Muscle layer of colon (tissue), 2 donors: ENCODE measurements around the gene KCNK1.
"Not testable (repeated sequence)": the region's sequence is repeated elsewhere in the genome, so short reads cannot be mapped to it uniquely, and the experiment has no call there.

Experiments used
- H3K27ac ChIP-seq: one replicate; pipeline ENCODE4 v1.7.0; 2013; ENCODE audit warnings: low read depth, mild to moderate bottlenecking, low read length, moderate library complexity
- H3K27me3 ChIP-seq, 2 donors: one replicate each; pipeline ENCODE4 v1.7.0; 2013; ENCODE audit warnings: low read length in 2 of 2, mild to moderate bottlenecking in 2 of 2; ENCODE audit not compliant: insufficient read depth in 2 of 2, control insufficient read depth in 1 of 2
- H3K36me3 ChIP-seq: one replicate; pipeline ENCODE4 v1.7.0; 2013; ENCODE audit warnings: mild to moderate bottlenecking, low read length; ENCODE audit not compliant: insufficient read depth
- H3K4me1 ChIP-seq: one replicate; pipeline ENCODE4 v1.7.0; 2013; ENCODE audit warnings: mild to moderate bottlenecking, low read length; ENCODE audit not compliant: insufficient read depth
- H3K4me3 ChIP-seq, 2 donors: one replicate each; pipeline ENCODE4 v1.7.0; 2013; ENCODE audit warnings: low read length in 2 of 2, low read depth in 1 of 2, mild to moderate bottlenecking in 1 of 2, moderate library complexity in 1 of 2
- H3K9ac ChIP-seq: one replicate; pipeline ENCODE4 v1.7.0; 2013; ENCODE audit warnings: low read length
- H3K9me3 ChIP-seq: one replicate; pipeline ENCODE4 v1.7.0; 2013; ENCODE audit warnings: mild to moderate bottlenecking, low read length
- donor health status: abdominal sarcoma.
- donor health status: Adenocarcinoma of cecum.

The KCNK1 gene

DNA sequence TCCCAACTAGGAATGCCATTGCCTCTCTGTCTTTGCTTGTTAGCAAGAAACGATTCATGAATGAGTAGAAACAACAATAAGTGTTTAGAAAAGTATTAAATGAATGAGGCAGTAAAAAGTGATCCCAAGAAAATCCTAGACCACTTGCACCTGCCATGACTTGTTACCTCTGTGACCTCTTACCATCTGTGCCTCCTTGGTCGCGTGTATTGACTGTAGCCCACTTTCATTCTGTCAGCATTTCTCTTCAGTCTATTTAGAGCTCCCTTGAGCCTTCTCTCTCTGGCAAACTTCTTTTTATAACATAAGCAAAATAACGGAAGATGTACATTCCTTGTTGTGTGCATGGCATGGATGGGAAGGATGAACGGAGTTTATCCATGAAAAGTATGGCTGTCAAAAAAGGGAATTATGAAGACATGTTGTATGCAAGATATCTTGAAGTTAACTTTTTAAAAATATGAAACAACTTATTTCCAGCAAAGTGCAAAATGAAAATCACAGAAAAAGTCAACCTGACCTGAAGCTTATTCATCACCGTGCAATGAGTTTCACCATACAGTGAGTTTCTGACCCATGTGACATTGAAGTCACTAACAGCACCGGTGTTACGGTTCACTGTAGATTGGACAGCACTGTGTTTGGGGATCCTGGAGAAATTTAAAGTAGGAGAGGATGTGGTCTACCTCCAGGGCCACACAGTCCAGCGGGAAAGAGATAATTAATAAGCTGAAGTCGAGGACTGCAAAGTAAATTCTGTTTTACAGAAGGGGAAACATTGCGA, 47.7 kb downstream of the KCNK1 start:
- Histone ChIP-seq H3K4me3 (no peak overlapping the region), H3K36me3 (no peaks in the 10 kb centered on the region), H3K27ac (no peak overlapping the region), H3K9me3 (no peaks in the 10 kb centered on the region), H3K4me1 (no peaks in the 10 kb centered on the region), H3K27me3 (no peaks in the 10 kb centered on the region), H3K9ac (no peak overlapping the region)

DNA sequence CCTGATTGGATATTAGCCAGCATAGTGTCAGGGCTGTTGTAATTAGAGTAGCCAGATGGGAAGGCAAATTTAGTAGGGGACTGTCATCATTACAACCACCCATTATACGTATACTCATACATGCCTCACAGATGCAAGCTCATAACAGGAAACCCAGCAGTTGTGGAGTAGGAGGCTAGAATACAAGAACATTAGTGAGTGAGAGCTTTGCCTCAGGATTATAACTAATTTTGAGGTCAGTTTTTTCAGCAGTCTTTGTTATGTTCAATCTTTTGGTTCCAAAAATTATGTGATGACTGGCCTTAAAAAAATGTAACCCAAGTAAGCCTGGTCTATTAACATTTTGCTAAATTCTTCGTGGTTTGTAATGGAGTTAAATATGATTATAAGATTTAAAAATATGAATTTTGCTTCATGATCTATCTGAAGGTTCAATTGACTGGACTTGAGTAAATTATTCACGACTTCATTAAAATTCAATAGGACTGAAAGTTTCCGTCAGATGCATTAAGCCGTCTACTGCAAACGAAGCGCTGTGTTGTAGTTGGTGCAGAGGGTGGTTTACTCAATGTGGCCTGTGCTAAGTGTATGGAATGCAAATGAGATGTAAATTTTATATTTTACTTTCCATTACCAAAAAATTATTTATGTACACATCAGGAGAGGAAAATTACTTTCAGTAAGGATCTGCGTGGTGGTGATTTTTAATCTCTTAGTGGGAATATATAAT, 48.8 kb downstream of the KCNK1 start:
- Histone ChIP-seq H3K27ac (no peak overlapping the region), H3K4me3 (no peak overlapping the region), H3K9ac (no peak overlapping the region), H3K36me3 (no peaks in the 10 kb centered on the region), H3K4me1 (no peaks in the 10 kb centered on the region), H3K9me3 (no peaks in the 10 kb centered on the region), H3K27me3 (no peaks in the 10 kb centered on the region)

DNA sequence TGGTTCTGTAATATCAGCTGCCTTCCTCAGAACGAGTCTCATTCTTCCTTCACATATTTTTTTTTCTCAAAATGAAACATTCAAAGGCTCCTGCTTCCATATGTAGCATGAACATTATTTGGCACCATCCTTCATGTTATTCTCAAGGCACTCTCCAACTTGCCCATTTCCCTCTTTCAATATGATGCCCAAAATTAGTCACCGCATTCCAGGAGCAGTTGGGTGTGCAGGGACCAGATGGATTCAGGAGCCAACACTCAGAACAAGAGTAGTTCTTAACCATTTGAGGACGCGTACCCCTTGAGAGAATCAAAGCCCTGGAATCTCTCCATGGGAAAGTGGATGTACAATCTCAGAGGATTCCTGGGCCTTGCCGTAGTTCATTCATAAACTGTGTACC, 50.3 kb downstream of the KCNK1 start:
- H3K4me3 ChIP-seq: no peak overlapping the region
- no peaks in the 10 kb centered on the region for H3K27me3 ChIP-seq
- no peak overlapping the region for H3K9ac ChIP-seq
- no peak overlapping the region for H3K27ac ChIP-seq
- H3K36me3 ChIP-seq: no peaks in the 10 kb centered on the region
- no peaks in the 10 kb centered on the region for H3K9me3 ChIP-seq
- H3K4me1 ChIP-seq: no peaks in the 10 kb centered on the region

DNA sequence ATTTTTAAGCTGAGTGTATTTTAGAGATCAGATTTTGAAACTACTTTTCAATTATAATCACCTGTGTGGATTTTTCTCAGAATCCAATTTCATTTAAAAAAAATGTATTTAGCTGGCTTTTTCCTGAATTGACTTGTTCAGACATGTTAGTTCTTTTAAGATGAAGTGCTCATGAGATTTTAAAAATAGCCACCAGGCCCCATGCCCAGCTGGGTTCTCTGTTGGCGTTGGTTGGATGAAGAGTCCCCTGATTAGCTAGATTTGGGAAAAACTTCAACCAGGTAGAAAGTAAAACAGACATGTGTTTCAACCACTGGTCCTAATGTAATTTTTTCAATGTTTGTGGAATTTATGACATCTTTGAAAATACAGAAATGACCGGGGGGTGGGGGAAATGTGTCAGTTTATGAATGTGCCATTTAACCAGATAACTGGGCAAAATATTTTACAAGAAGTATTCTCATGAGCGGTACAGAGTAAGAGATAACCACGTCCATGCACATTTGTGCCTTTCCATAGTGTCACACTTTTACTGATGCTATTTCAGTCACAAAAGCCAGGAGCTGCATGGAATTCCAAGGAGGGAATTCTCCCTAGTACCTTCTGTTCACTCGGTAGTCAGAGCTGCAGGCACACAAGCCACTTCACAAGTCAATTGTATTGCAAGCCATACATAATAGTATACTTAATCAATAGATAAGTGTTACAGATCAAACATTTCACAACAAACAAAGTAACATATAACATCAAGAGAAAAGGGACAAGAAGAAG, 51.1 kb downstream of the KCNK1 start:
- Histone ChIP-seq H3K4me1 (no peaks in the 10 kb centered on the region), H3K27ac (no peak overlapping the region), H3K9ac (no peak overlapping the region), H3K9me3 (no peaks in the 10 kb centered on the region), H3K4me3 (no peak overlapping the region), H3K36me3 (no peaks in the 10 kb centered on the region), H3K27me3 (no peaks in the 10 kb centered on the region)

DNA sequence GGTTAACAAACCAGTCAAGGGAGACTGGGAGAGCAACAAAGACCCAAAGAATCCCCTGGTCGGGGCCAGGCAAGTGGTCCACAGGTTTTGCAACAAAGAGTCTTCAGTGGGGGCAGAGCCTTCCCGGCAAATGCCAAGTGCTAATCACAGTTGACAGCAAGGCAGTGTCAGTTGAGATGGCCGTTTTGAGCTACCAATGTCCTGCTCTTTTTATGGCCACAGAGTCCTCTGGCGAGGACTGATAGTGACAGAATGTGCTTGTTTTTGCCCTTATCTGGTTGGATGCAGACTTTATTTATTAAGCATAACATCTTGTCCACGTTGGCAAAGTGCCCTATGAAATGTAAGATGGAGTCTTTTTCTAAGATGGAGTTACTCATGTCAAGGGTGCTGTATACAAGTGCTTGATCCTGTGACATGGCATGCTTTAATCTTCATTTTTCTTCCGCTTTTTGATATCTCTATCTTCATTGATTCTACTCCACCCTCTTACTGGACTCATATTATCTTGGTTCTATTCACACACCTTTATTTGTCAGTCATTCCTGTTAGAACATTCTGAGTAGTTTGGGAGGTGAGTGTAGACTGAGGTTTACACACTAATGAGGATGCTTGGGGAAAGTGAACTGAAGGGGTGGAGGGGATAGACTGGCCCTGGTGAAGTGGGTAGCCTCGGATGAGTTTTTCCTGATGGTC, 51.8 kb downstream of the KCNK1 start:
- H3K4me3 ChIP-seq: no peak overlapping the region
- H3K9ac ChIP-seq: no peak overlapping the region
- no peaks in the 10 kb centered on the region for H3K36me3 ChIP-seq
- no peaks in the 10 kb centered on the region for H3K4me1 ChIP-seq
- no peaks in the 10 kb centered on the region for H3K9me3 ChIP-seq
- H3K27me3 ChIP-seq: no peaks in the 10 kb centered on the region
- H3K27ac ChIP-seq: no peak overlapping the region

DNA sequence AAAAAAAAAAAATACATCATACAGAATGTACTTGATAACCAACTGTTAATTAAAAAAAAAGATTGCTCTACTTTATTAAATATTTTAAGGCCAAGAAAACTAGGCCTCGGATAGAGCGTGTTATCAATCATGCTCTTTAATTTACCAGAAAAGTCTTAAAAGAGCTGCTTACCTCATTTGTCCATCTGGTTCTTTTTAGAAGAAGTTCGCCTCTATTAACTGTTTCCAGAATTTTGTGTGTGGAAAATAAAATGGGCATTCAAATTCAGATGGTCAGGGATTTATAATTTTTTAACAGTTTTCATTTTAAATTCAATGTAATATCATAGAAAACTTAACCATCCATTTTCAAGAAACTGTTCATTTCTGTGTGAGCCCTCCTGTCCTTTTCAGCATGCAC, 53.8 kb downstream of the KCNK1 start:
- no peaks in the 10 kb centered on the region for H3K9me3 ChIP-seq
- H3K36me3 ChIP-seq: no peaks in the 10 kb centered on the region
- H3K4me3 ChIP-seq: no peak overlapping the region
- no peaks in the 10 kb centered on the region for H3K4me1 ChIP-seq
- no peak overlapping the region for H3K9ac ChIP-seq
- no peak overlapping the region for H3K27ac ChIP-seq
- H3K27me3 ChIP-seq: no peaks in the 10 kb centered on the region

DNA sequence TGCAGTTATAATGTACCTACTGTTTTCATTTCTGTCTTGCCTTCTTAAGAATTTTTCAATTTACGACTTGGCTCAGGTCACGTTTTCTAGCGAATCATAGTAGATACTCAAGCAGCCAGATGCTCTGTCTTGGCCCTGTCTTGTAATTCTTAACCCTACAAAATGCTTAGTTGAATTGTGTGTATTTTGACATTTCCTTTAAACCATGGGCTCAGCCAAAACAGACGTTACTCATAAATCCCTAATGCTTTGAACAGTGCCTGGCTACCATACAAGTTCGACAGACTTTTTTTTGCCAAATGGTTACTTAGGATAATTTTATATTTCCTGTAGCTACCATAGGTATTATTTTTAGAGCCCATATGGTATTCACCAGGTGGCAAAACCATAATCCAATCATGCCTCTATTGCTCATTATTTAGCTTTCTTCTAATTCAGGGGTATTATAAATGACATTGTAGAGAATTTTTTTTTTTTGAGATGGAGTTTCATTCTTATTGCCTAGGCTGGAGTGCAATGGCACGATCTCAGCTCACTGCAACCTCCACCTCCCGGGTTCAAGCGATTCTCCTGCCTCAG, 54.3 kb downstream of the KCNK1 start:
- no peaks in the 10 kb centered on the region for H3K9me3 ChIP-seq
- H3K4me3 ChIP-seq: no peak overlapping the region
- no peaks in the 10 kb centered on the region for H3K4me1 ChIP-seq
- no peak overlapping the region for H3K27ac ChIP-seq
- no peaks in the 10 kb centered on the region for H3K36me3 ChIP-seq
- H3K27me3 ChIP-seq: no peaks in the 10 kb centered on the region
- no peak overlapping the region for H3K9ac ChIP-seq

DNA sequence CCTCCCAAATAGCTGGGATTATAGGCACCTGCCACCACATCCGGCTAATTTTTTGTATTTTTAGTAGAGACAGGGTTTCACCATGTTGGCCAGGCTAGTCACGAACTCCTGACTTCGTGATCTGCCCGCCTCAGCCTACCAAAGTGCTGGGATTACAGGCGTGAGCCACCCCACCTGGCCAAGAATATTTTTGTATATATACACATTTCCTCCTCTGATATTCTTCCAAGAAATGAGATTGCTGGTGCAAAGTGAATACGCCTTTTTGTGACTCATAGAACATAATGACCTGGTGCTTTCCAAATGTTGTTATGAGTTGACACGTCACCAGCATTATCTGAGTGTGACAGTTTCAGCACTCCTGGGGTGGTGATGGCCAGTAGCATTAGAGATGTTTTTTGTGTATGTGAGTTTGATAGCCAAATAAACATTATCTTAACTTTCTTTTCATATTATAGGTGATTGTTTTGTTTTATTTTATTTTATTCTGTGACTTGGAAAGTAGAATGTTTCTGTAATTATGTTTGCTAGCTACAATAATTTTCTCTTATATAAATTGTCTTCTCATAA, 54.9 kb downstream of the KCNK1 start:
- Histone ChIP-seq H3K27ac (no peak overlapping the region), H3K27me3 (no peaks in the 10 kb centered on the region), H3K9me3 (no peaks in the 10 kb centered on the region), H3K4me1 (no peaks in the 10 kb centered on the region), H3K4me3 (no peak overlapping the region), H3K9ac (no peak overlapping the region), H3K36me3 (no peaks in the 10 kb centered on the region)

DNA sequence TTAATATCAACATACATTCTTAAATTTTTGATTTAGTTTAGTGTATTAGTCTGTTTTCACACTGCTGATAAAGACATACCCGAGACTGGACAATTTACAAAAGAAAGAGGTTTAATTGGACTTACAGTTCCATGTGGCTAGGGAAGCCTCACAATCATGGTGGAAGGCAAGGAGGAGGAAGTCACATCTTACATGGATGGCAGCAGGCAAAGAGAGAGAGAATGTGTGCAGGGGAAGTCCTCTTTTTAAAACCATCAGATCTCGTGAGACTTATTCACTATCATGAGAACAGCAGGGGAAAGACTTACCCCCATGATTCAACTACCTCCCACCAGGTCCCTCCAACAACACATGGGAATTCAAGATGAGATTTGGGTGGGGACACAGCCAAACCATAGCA, 56.5 kb downstream of the KCNK1 start:
- not testable (repeated sequence) for H3K9me3 ChIP-seq, H3K9ac ChIP-seq, H3K27ac ChIP-seq, H3K4me3 ChIP-seq, H3K27me3 ChIP-seq, H3K36me3 ChIP-seq, H3K4me1 ChIP-seq

DNA sequence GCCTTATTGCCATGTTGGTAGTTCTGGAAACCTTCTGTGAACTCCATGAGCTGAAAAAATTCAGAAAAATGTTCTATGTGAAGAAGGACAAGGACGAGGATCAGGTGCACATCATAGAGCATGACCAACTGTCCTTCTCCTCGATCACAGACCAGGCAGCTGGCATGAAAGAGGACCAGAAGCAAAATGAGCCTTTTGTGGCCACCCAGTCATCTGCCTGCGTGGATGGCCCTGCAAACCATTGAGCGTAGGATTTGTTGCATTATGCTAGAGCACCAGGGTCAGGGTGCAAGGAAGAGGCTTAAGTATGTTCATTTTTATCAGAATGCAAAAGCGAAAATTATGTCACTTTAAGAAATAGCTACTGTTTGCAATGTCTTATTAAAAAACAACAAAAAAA, 57.4 kb downstream of the KCNK1 start:
- Histone ChIP-seq H3K4me3 (no peak overlapping the region), H3K9me3 (no peaks in the 10 kb centered on the region), H3K27ac (no peak overlapping the region), H3K36me3 (no peaks in the 10 kb centered on the region), H3K9ac (no peak overlapping the region), H3K27me3 (no peaks in the 10 kb centered on the region), H3K4me1 (no peaks in the 10 kb centered on the region)

DNA sequence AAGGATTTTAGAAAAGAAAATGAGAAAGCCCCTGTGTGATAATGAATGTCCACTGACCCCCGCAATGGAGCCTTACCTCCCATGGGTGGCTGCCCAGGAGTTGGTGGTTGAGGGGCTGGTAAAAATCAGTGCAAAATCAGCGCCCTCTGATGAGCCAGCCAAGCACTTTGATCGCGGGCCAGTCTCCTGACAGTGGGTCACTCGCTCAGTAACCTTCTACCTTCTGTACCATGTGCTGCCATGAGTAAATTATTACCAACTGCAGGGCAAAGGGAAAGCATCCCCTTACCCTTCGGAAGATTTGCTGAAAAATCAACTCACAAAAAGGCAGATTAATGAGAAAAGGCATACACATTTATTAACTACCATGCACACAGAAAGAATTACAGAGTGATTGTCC, 58.8 kb downstream of the KCNK1 start:
- Histone ChIP-seq H3K9ac (no peak overlapping the region), H3K27ac (no peak overlapping the region)

More for the DNA sequence above, 58.8 kb downstream of the KCNK1 start:
- Histone ChIP-seq H3K36me3 (no peaks in the 10 kb centered on the region), H3K9me3 (no peaks in the 10 kb centered on the region), H3K27me3 (no peaks in the 10 kb centered on the region), H3K4me1 (no peaks in the 10 kb centered on the region), H3K4me3 (no peak overlapping the region)
